GM23338 (cell line): ENCODE results near the gene LGR5.

Source experiments
- CREB1 ChIP-seq: fragments of 250-450 bp; sonication (Bioruptor Pico); IDR thresholded peaks from 2 replicates; pipeline ENCODE4 v1.5.0; 2020; ENCODE audit warnings: low read depth, mild to moderate bottlenecking, moderate library complexity
- EZH2 ChIP-seq: fragments of 200-600 bp; sonication (generic); IDR thresholded peaks from one replicate; pipeline ENCODE4 v1.8.0; 2017; ENCODE audit warnings: antibody characterized with exemption, mild to moderate bottlenecking, low read depth; ENCODE audit not compliant: unreplicated experiment
- EZH2phosphoT487 ChIP-seq: fragments of 200-600 bp; sonication (generic); IDR thresholded peaks from one replicate; pipeline ENCODE4 v1.8.1; 2018; ENCODE audit warnings: antibody characterized with exemption; ENCODE audit not compliant: unreplicated experiment
- JUNB ChIP-seq: IDR thresholded peaks from one replicate; pipeline ENCODE4 v1.6.1; 2016; ENCODE audit warnings: antibody characterized with exemption; ENCODE audit not compliant: unreplicated experiment
- NANOG ChIP-seq: IDR thresholded peaks from 2 replicates; pipeline ENCODE4 v1.6.1; 2016; ENCODE audit warnings: antibody characterized with exemption, borderline replicate concordance
- POLR2AphosphoS5 ChIP-seq: IDR thresholded peaks from 2 replicates; pipeline ENCODE4 v1.6.1; 2016; ENCODE audit warnings: antibody characterized with exemption, low read depth
- STAT1 ChIP-seq: IDR thresholded peaks from one replicate; pipeline ENCODE4 v1.6.1; 2016; ENCODE audit warnings: antibody characterized with exemption; ENCODE audit not compliant: unreplicated experiment
- ZNF114 ChIP-seq: fragments of 250-450 bp; sonication (Bioruptor Pico); IDR thresholded peaks from 2 replicates; pipeline ENCODE4 v1.5.0; 2020; ENCODE audit warnings: mild to moderate bottlenecking, moderate library complexity
- ZNF331 ChIP-seq: fragments of 250-450 bp; sonication (Bioruptor Pico); IDR thresholded peaks from 2 replicates; pipeline ENCODE4 v1.5.0; 2020; ENCODE audit warnings: low read depth, mild to moderate bottlenecking, moderate library complexity
- TF ChIP-seq, protein P1 (sequence below), 2 experiments: fragments of 200-600 bp in 1 of 2; sonication (generic) in 1 of 2; conservative IDR thresholded peaks; 2 replicates each; pipeline versions ENCODE4 v1.5.1 to v1.6.1; 2016 to 2017; ENCODE audit warnings: antibody characterized with exemption in 2 of 2, low read depth in 2 of 2, mild to moderate bottlenecking in 2 of 2, moderate library complexity in 1 of 2
- TF ChIP-seq, protein P2 (sequence below): IDR thresholded peaks from one replicate; pipeline ENCODE4 v1.6.1; 2018; ENCODE audit warnings: antibody characterized with exemption; ENCODE audit not compliant: unreplicated experiment
- TF ChIP-seq, protein P3 (sequence below): fragments of 250-450 bp; sonication (Bioruptor Pico); IDR thresholded peaks from 2 replicates; pipeline ENCODE4 v1.5.0; 2020; ENCODE audit warnings: mild to moderate bottlenecking, moderate library complexity
- TF ChIP-seq, protein P4 (sequence below): IDR thresholded peaks from 2 replicates; pipeline ENCODE4 v1.6.1; 2016; ENCODE audit warnings: antibody characterized with exemption

DNA sequence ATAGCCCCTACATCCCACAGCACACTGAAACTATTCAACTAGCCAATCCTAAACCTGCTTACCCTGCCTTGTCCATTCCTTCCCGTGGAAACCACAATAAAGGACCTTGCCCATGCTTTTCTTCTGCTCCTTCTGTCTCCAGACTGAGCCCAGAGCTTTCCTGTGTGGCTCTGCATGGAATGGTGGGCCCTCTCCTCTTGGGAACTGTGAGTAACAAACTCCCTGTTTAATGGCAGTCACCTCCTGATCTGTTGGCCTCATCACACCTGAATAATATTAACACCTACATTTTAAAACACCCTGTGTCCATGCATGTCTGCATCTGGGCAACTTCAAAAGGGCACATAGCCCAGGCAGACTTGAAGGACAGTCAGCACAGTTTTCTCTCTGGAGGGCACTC lies 12.4 kb downstream of the LGR5 start:
- TF ChIP-seq JUNB, result no peak
- TF ChIP-seq, protein P1, sequence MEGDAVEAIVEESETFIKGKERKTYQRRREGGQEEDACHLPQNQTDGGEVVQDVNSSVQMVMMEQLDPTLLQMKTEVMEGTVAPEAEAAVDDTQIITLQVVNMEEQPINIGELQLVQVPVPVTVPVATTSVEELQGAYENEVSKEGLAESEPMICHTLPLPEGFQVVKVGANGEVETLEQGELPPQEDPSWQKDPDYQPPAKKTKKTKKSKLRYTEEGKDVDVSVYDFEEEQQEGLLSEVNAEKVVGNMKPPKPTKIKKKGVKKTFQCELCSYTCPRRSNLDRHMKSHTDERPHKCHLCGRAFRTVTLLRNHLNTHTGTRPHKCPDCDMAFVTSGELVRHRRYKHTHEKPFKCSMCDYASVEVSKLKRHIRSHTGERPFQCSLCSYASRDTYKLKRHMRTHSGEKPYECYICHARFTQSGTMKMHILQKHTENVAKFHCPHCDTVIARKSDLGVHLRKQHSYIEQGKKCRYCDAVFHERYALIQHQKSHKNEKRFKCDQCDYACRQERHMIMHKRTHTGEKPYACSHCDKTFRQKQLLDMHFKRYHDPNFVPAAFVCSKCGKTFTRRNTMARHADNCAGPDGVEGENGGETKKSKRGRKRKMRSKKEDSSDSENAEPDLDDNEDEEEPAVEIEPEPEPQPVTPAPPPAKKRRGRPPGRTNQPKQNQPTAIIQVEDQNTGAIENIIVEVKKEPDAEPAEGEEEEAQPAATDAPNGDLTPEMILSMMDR (conservative IDR thresholded peaks at IDR 0.05; ENCODE audit: low read depth in 2 of 2), result no peak
- no peak for TF ChIP-seq POLR2AphosphoS5
- no peak for TF ChIP-seq EZH2
- TF ChIP-seq EZH2phosphoT487, result no peak
- TF ChIP-seq, protein P2, sequence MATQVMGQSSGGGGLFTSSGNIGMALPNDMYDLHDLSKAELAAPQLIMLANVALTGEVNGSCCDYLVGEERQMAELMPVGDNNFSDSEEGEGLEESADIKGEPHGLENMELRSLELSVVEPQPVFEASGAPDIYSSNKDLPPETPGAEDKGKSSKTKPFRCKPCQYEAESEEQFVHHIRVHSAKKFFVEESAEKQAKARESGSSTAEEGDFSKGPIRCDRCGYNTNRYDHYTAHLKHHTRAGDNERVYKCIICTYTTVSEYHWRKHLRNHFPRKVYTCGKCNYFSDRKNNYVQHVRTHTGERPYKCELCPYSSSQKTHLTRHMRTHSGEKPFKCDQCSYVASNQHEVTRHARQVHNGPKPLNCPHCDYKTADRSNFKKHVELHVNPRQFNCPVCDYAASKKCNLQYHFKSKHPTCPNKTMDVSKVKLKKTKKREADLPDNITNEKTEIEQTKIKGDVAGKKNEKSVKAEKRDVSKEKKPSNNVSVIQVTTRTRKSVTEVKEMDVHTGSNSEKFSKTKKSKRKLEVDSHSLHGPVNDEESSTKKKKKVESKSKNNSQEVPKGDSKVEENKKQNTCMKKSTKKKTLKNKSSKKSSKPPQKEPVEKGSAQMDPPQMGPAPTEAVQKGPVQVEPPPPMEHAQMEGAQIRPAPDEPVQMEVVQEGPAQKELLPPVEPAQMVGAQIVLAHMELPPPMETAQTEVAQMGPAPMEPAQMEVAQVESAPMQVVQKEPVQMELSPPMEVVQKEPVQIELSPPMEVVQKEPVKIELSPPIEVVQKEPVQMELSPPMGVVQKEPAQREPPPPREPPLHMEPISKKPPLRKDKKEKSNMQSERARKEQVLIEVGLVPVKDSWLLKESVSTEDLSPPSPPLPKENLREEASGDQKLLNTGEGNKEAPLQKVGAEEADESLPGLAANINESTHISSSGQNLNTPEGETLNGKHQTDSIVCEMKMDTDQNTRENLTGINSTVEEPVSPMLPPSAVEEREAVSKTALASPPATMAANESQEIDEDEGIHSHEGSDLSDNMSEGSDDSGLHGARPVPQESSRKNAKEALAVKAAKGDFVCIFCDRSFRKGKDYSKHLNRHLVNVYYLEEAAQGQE, result no peak
- no peak for TF ChIP-seq CREB1 (CRISPR knock-in tag)
- TF ChIP-seq, protein P3, sequence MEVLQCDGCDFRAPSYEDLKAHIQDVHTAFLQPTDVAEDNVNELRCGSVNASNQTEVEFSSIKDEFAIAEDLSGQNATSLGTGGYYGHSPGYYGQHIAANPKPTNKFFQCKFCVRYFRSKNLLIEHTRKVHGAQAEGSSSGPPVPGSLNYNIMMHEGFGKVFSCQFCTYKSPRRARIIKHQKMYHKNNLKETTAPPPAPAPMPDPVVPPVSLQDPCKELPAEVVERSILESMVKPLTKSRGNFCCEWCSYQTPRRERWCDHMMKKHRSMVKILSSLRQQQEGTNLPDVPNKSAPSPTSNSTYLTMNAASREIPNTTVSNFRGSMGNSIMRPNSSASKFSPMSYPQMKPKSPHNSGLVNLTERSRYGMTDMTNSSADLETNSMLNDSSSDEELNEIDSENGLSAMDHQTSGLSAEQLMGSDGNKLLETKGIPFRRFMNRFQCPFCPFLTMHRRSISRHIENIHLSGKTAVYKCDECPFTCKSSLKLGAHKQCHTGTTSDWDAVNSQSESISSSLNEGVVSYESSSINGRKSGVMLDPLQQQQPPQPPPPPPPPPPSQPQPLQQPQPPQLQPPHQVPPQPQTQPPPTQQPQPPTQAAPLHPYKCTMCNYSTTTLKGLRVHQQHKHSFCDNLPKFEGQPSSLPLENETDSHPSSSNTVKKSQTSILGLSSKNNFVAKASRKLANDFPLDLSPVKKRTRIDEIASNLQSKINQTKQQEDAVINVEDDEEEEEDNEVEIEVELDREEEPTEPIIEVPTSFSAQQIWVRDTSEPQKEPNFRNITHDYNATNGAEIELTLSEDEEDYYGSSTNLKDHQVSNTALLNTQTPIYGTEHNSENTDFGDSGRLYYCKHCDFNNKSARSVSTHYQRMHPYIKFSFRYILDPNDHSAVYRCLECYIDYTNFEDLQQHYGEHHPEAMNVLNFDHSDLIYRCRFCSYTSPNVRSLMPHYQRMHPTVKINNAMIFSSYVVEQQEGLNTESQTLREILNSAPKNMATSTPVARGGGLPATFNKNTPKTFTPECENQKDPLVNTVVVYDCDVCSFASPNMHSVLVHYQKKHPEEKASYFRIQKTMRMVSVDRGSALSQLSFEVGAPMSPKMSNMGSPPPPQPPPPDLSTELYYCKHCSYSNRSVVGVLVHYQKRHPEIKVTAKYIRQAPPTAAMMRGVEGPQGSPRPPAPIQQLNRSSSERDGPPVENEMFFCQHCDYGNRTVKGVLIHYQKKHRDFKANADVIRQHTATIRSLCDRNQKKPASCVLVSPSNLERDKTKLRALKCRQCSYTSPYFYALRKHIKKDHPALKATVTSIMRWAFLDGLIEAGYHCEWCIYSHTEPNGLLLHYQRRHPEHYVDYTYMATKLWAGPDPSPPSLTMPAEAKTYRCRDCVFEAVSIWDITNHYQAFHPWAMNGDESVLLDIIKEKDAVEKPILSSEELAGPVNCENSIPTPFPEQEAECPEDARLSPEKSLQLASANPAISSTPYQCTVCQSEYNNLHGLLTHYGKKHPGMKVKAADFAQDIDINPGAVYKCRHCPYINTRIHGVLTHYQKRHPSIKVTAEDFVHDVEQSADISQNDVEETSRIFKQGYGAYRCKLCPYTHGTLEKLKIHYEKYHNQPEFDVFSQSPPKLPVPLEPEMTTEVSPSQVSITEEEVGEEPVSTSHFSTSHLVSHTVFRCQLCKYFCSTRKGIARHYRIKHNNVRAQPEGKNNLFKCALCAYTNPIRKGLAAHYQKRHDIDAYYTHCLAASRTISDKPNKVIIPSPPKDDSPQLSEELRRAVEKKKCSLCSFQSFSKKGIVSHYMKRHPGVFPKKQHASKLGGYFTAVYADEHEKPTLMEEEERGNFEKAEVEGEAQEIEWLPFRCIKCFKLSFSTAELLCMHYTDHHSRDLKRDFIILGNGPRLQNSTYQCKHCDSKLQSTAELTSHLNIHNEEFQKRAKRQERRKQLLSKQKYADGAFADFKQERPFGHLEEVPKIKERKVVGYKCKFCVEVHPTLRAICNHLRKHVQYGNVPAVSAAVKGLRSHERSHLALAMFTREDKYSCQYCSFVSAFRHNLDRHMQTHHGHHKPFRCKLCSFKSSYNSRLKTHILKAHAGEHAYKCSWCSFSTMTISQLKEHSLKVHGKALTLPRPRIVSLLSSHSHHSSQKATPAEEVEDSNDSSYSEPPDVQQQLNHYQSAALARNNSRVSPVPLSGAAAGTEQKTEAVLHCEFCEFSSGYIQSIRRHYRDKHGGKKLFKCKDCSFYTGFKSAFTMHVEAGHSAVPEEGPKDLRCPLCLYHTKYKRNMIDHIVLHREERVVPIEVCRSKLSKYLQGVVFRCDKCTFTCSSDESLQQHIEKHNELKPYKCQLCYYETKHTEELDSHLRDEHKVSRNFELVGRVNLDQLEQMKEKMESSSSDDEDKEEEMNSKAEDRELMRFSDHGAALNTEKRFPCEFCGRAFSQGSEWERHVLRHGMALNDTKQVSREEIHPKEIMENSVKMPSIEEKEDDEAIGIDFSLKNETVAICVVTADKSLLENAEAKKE (CRISPR knock-in tag), result no peak
- TF ChIP-seq, protein P4, sequence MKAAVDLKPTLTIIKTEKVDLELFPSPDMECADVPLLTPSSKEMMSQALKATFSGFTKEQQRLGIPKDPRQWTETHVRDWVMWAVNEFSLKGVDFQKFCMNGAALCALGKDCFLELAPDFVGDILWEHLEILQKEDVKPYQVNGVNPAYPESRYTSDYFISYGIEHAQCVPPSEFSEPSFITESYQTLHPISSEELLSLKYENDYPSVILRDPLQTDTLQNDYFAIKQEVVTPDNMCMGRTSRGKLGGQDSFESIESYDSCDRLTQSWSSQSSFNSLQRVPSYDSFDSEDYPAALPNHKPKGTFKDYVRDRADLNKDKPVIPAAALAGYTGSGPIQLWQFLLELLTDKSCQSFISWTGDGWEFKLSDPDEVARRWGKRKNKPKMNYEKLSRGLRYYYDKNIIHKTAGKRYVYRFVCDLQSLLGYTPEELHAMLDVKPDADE, result no peak
- TF ChIP-seq ZNF331, result no peak
- TF ChIP-seq STAT1, result no peak
- no peak for TF ChIP-seq ZNF114 (CRISPR knock-in tag)
- no peak for TF ChIP-seq NANOG
